Vagina (tissue), 2 donors: ENCODE results near the gene ELFN2.

Experiments
- POLR2A ChIP-seq, 2 donors: fragments of 450-650 bp; IDR thresholded peaks; one replicate each; pipeline ENCODE4 v1.6.1; 2017; ENCODE audit warnings: antibody characterized with exemption in 2 of 2, mild to moderate bottlenecking in 2 of 2, moderate library complexity in 2 of 2
- POLR2AphosphoS5 ChIP-seq, 2 donors: sonication (generic); formaldehyde crosslinking; IDR thresholded peaks; one replicate each; pipeline ENCODE4 v1.9.0; 2017; ENCODE audit warnings: antibody characterized with exemption in 2 of 2, mild to moderate bottlenecking in 2 of 2, low read depth in 1 of 2; ENCODE audit not compliant: insufficient read depth in 1 of 2

- no peak for TF ChIP-seq POLR2A (IDR thresholded peaks at IDR 0.05)
- no peak for TF ChIP-seq POLR2AphosphoS5 (IDR thresholded peaks at IDR 0.05; ENCODE audit: insufficient read depth in 1 of 2, low read depth in 1 of 2)
Observed at GRCh38 chr22:37328017-37328416, 99.3 kb downstream of the ELFN2 start.
